Mucosa of rectum (tissue), 2 donors: ENCODE measurements around the gene AP2A1.
A peak's percentile ranks its signal among the peaks of the same experiment; 100 is the strongest.

Experiments used
- H3K27ac ChIP-seq, 2 donors: one replicate each; pipeline ENCODE4 v1.7.0; 2013; ENCODE audit warnings: inconsistent platforms in 2 of 2, low read depth in 2 of 2, low read length in 2 of 2
- H3K27me3 ChIP-seq, 2 donors: one replicate each; pipeline ENCODE4 v1.7.0; 2013; ENCODE audit warnings: low read length in 2 of 2; ENCODE audit not compliant: control insufficient read depth in 2 of 2, insufficient read depth in 2 of 2
- H3K36me3 ChIP-seq, 2 donors: one replicate each; pipeline ENCODE4 v1.7.0; 2013; ENCODE audit warnings: low read length in 2 of 2; ENCODE audit not compliant: control insufficient read depth in 2 of 2, insufficient read depth in 2 of 2
- H3K4me1 ChIP-seq, 2 donors: one replicate each; pipeline ENCODE4 v1.7.0; 2013; ENCODE audit warnings: low read length in 2 of 2, mild to moderate bottlenecking in 1 of 2; ENCODE audit not compliant: control insufficient read depth in 2 of 2, insufficient read depth in 2 of 2
- H3K4me3 ChIP-seq, 2 donors: one replicate each; pipeline ENCODE4 v1.7.0; 2013; ENCODE audit warnings: low read length in 2 of 2
- H3K9ac ChIP-seq, 2 donors: one replicate each; pipeline ENCODE4 v1.7.0; 2013; ENCODE audit warnings: low read length in 2 of 2, low read depth in 1 of 2, mild to moderate bottlenecking in 1 of 2
- H3K9me3 ChIP-seq, 2 donors: one replicate each; pipeline ENCODE4 v1.7.0; 2013; ENCODE audit warnings: low read length in 2 of 2; ENCODE audit not compliant: control insufficient read depth in 2 of 2
- donor health status: healthy.
- donor health status: Normal muscosa, but diverticular disease.

AP2A1 gene

DNA sequence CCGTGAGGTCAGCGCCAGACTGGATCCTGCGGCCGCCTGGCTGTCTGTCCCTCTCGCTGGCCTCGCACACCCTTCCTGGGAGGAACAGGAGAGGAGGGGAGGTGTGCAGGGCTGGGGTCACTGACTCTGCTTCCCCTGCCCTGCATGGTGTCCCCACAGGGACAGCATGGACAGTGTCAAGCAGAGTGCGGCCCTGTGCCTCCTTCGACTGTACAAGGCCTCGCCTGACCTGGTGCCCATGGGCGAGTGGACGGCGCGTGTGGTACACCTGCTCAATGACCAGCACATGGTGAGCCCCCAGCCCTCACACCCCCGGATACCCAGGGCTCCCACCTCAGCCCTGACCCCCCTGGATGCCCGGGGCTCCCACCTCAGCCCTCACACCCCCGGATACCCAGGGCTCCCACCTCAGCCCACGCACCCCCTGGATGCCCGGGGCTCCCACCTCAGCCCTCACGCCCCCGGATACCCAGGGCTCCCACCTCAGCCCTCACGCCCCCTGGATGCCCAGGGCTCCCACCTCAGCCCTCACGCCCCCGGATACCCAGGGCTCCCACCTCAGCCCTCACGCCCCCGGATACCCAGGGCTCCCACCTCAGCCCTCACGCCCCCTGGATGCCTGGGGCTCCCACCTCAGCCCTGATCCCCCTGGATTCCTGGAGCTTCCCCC, 25.1 kb downstream of the AP2A1 start:
- H3K27ac ChIP-seq: no peak overlapping the region
- H3K27me3 ChIP-seq: no peaks in the 10 kb centered on the region
- H3K4me3 ChIP-seq: no peak overlapping the region
- no peaks in the 10 kb centered on the region for H3K9me3 ChIP-seq
- H3K4me1 ChIP-seq: peaks cover 0 to 2% of the 10 kb centered on the region in 2 donors
- no peak overlapping the region for H3K9ac ChIP-seq
- peaks cover 37 to 51% of the 10 kb centered on the region in 2 donors for H3K36me3 ChIP-seq

DNA sequence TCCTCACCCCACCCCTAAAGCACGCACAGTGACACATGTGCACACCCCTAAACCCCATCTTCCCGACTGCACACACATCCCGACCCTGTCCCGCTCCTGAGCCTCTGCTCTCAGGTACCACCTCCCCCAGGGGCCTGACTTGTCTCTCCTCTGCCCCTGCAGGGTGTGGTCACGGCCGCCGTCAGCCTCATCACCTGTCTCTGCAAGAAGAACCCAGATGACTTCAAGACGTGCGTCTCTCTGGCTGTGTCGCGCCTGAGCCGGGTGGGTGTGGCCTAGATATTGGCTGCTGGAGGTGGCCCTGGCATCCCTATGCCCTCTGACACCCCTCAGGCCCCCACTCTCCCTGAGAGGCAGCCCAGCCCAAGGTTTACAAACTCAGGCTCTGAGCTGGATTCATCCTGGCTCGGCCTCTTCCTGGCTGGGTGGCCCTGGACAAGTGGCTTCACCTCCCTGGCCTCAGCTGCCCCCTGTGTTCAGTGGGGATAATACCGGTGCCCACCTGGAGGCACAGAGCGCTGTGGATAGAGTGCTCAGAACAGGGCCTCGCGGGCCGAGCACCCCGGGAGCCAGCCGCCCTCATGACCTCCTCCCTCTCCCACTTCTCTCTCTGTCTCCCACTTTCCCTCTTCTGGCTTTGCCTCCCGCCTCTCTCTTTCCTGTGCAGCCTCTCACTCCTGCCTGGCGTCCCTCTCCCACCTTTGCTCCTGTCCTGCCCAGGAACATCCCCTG, 26.2 kb downstream of the AP2A1 start:
- no peak overlapping the region for H3K4me3 ChIP-seq
- no peak overlapping the region for H3K9ac ChIP-seq
- no peak overlapping the region for H3K27ac ChIP-seq
- no peaks in the 10 kb centered on the region for H3K9me3 ChIP-seq
- H3K4me1 ChIP-seq: peaks cover 0 to 2% of the 10 kb centered on the region in 2 donors
- H3K36me3 ChIP-seq: peaks cover 45 to 53% of the 10 kb centered on the region in 2 donors
- H3K27me3 ChIP-seq: no peaks in the 10 kb centered on the region

DNA sequence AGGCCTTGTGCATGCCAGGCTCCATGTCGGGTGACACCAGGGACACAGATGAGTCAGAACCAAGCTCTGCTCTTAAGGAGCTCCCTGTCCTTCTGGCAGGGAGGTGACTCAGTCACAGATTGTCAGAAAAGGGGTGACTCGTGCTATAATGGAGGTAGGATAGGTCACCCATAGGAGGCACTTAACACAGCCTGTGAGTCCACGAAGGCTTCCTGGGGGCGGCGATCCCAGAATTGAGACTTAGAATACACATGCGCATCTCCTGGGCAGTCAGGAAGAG, 26.7 kb downstream of the AP2A1 start:
- Histone ChIP-seq H3K27ac (no peak overlapping the region), H3K9ac (no peak overlapping the region), H3K36me3 (peaks cover 45 to 55% of the 10 kb centered on the region in 2 donors), H3K27me3 (no peaks in the 10 kb centered on the region), H3K9me3 (no peaks in the 10 kb centered on the region), H3K4me1 (peaks cover 0 to 2% of the 10 kb centered on the region in 2 donors), H3K4me3 (no peak overlapping the region)

DNA sequence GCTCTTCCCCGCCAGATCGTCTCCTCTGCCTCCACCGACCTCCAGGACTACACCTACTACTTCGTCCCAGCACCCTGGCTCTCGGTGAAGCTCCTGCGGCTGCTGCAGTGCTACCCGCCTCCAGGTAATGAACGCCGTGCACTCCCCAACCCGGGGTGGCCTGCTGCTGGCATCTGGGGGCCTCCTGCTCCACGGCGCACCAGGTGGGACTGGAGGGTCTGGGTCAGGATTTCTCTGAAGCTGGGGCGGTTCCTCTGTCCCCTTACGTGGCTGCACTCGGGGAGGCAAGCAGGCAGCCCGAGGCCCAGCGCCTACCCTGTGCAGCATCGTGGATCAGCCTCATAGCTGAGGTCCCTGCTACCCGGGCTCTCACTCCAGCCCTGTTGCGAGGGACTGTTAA, 28.8 kb downstream of the AP2A1 start:
- H3K9ac ChIP-seq: no peak overlapping the region
- peaks cover 0 to 2% of the 10 kb centered on the region in 2 donors for H3K4me1 ChIP-seq
- H3K4me3 ChIP-seq: no peak overlapping the region
- H3K27me3 ChIP-seq: no peaks in the 10 kb centered on the region
- no peaks in the 10 kb centered on the region for H3K9me3 ChIP-seq
- no peak overlapping the region for H3K27ac ChIP-seq
- H3K36me3 ChIP-seq: peaks cover 57 to 61% of the 10 kb centered on the region in 2 donors

DNA sequence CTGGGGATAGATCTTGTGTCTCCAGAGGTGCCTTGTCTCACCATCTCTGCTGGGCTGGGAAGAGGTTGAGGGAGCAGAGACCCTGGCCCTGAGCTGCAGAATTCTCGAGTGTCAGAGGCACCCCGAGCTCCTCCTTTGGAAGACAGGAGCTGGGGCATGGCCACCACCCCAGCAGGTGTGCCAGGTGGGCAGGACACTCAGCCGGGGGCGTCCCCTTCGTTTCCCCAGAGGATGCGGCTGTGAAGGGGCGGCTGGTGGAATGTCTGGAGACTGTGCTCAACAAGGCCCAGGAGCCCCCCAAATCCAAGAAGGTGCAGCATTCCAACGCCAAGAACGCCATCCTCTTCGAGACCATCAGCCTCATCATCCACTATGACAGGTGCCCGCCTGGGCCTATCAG, 31.8 kb downstream of the AP2A1 start:
- H3K36me3 ChIP-seq: peaks cover 53 to 61% of the 10 kb centered on the region in 2 donors
- no peaks in the 10 kb centered on the region for H3K9me3 ChIP-seq
- H3K4me3 ChIP-seq: no peak overlapping the region
- H3K27ac ChIP-seq: no peak overlapping the region
- peaks cover 0 to 3% of the 10 kb centered on the region in 2 donors for H3K4me1 ChIP-seq
- H3K9ac ChIP-seq: no peak overlapping the region
- H3K27me3 ChIP-seq: no peaks in the 10 kb centered on the region

DNA sequence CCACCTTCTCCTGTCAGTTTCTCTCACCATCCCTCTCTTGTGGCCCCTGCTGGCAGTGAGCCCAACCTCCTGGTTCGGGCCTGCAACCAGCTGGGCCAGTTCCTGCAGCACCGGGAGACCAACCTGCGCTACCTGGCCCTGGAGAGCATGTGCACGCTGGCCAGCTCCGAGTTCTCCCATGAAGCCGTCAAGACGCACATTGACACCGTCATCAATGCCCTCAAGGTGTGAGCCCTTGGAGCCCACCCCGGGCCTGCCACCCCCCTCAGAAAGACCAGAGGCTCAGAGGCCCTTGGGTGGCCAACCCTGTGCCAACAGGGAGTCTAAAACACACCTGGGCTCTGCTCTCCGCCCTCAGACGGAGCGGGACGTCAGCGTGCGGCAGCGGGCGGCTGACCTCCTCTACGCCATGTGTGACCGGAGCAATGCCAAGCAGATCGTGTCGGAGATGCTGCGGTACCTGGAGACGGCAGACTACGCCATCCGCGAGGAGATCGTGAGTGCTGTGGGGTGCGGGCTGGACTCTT, 32.5 kb downstream of the AP2A1 start:
- Histone ChIP-seq H3K36me3 (peaks cover 53 to 60% of the 10 kb centered on the region in 2 donors), H3K27me3 (no peaks in the 10 kb centered on the region), H3K27ac (no peak overlapping the region), H3K4me3 (no peak overlapping the region), H3K4me1 (peaks cover 0 to 3% of the 10 kb centered on the region in 2 donors), H3K9me3 (no peaks in the 10 kb centered on the region), H3K9ac (no peak overlapping the region)

DNA sequence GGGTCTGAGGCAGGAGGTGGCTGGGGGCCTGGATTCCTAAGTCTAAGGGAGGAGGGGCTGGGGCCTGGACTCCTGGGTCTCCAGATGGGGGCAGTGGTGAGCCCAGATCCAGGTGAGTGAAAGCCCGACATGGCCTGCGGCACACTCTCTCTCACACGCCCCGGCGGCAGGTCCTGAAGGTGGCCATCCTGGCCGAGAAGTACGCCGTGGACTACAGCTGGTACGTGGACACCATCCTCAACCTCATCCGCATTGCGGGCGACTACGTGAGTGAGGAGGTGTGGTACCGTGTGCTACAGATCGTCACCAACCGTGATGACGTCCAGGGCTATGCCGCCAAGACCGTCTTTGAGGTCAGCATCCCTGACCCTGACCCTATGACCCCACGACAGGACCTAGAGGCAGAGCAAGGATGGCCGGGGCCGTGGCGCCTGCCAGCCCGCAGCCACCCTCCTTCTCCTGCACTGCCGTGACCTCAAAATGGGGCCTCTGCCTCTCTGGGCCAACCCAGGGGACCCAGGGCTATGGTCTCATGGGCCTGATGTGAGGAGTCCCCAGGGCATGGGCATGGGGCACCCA, 33.1 kb downstream of the AP2A1 start:
- H3K36me3 ChIP-seq: peaks cover 53 to 56% of the 10 kb centered on the region in 2 donors
- H3K4me1 ChIP-seq: peaks cover 0 to 3% of the 10 kb centered on the region in 2 donors
- H3K4me3 ChIP-seq: no peak overlapping the region
- no peaks in the 10 kb centered on the region for H3K27me3 ChIP-seq
- H3K9me3 ChIP-seq: no peaks in the 10 kb centered on the region
- no peak overlapping the region for H3K9ac ChIP-seq
- no peak overlapping the region for H3K27ac ChIP-seq

DNA sequence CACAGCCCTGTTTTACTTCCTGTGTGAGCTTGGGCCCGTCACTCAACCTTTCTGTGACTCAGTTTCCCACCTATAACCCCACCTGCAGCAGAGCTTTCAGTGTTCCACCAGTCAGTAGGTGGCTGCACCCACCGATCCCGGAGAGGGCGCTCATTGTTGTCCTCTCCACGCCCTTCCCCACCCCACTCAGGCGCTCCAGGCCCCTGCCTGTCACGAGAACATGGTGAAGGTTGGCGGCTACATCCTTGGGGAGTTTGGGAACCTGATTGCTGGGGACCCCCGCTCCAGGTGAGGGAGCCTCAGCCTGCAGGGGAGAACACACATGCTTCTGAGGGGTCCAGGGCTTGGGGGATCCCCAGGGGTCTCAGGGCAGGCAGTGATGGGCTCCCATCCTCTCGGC, 34.0 kb downstream of the AP2A1 start:
- Histone ChIP-seq H3K27me3 (no peaks in the 10 kb centered on the region), H3K27ac (no peak overlapping the region), H3K9ac (no peak overlapping the region), H3K36me3 (peaks cover 50% of the 10 kb centered on the region in 2 donors), H3K9me3 (no peaks in the 10 kb centered on the region), H3K4me1 (peaks cover 0 to 3% of the 10 kb centered on the region in 2 donors), H3K4me3 (no peak overlapping the region)

DNA sequence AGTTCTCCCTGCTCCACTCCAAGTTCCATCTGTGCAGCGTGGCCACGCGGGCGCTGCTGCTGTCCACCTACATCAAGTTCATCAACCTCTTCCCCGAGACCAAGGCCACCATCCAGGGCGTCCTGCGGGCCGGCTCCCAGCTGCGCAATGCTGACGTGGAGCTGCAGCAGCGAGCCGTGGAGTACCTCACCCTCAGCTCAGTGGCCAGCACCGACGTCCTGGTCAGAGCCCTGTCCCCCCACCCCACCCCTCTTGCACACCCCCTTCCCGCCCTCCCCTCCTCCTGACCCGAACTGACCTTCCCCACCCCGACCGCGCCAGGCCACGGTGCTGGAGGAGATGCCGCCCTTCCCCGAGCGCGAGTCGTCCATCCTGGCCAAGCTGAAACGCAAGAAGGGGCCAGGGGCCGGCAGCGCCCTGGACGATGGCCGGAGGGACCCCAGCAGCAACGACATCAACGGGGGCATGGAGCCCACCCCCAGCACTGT, 34.6 kb downstream of the AP2A1 start:
- Histone ChIP-seq H3K4me3 (peak overlapping the region; percentile 31 to 49), H3K9ac (peak overlapping the region in 1 of 2 donors; percentile 15), H3K36me3 (peaks cover 43% of the 10 kb centered on the region in 2 donors), H3K9me3 (no peaks in the 10 kb centered on the region), H3K27ac (no peak overlapping the region), H3K4me1 (peaks cover 0 to 3% of the 10 kb centered on the region in 2 donors), H3K27me3 (no peaks in the 10 kb centered on the region)
